Hepatocyte (in vitro differentiated cells): ENCODE data around the gene PIKFYVE. TPM values are rescaled to one million over a fixed set of nuclear protein-coding genes. Genes with fewer than 3 reads are reported as not detected.
"Not testable (repeated sequence)": the region's sequence is repeated elsewhere in the genome, so short reads cannot be mapped to it uniquely, and the experiment has no call there.

Experiments used
- DNase-seq: peaks from one replicate; pipeline ENCODE4 v3.0.0-alpha.2; 2016; ENCODE audit warnings: low spot score
- H2AFZ ChIP-seq: fragments of 200-600 bp; sonication (generic); 2 replicates; pipeline ENCODE4 v1.6.0; 2016; ENCODE audit warnings: antibody characterized with exemption, mild to moderate bottlenecking
- H3K27ac ChIP-seq: fragments of 200-600 bp; sonication (generic); 2 replicates; pipeline ENCODE4 v1.5.1; 2016; ENCODE audit warnings: mild to moderate bottlenecking
- H3K27me3 ChIP-seq: fragments of 200-600 bp; sonication (generic); 2 replicates; pipeline ENCODE4 v1.6.1; 2016
- H3K36me3 ChIP-seq: fragments of 200-600 bp; sonication (generic); replicated peaks from 2 replicates; pipeline ENCODE4 v1.5.1; 2016; ENCODE audit warnings: low read depth; ENCODE audit not compliant: insufficient read depth
- H3K4me1 ChIP-seq: fragments of 200-600 bp; sonication (generic); 2 replicates; pipeline ENCODE4 v1.5.1; 2016; ENCODE audit warnings: mild to moderate bottlenecking, moderate library complexity; ENCODE audit not compliant: insufficient read depth
- H3K4me2 ChIP-seq: fragments of 200-600 bp; sonication (generic); 2 replicates; pipeline ENCODE4 v1.6.0; 2016
- H3K4me3 ChIP-seq: fragments of 200-600 bp; sonication (generic); 2 replicates; pipeline ENCODE4 v1.5.1; 2016; ENCODE audit warnings: mild to moderate bottlenecking
- H3K79me2 ChIP-seq: fragments of 200-600 bp; sonication (generic); 2 replicates; pipeline ENCODE4 v1.6.0; 2017; ENCODE audit warnings: mild to moderate bottlenecking
- H3K9me2 ChIP-seq: fragments of 200-600 bp; sonication (generic); replicated peaks from 2 replicates; pipeline ENCODE4 v1.6.0; 2017; ENCODE audit warnings: mild to moderate bottlenecking; ENCODE audit not compliant: insufficient read depth
- H3K9me3 ChIP-seq: fragments of 200-600 bp; sonication (generic); 2 replicates; pipeline ENCODE4 v1.5.1; 2016; ENCODE audit warnings: low read depth, mild to moderate bottlenecking
- H4K20me1 ChIP-seq: fragments of 200-600 bp; sonication (generic); 2 replicates; pipeline ENCODE4 v1.6.0; 2016; ENCODE audit warnings: mild to moderate bottlenecking; ENCODE audit not compliant: insufficient read depth, poor library complexity, severe bottlenecking
- CTCF ChIP-seq: fragments of 200-600 bp; sonication (generic); IDR thresholded peaks from 2 replicates; pipeline ENCODE4 v1.5.1; 2016; ENCODE audit warnings: antibody characterized with exemption, mild to moderate bottlenecking; ENCODE audit not compliant: poor library complexity
- EZH2 ChIP-seq: fragments of 200-600 bp; sonication (generic); IDR thresholded peaks from 2 replicates; pipeline ENCODE4 v1.6.1; 2016; ENCODE audit warnings: antibody characterized with exemption, mild to moderate bottlenecking, borderline replicate concordance
- EZH2phosphoT487 ChIP-seq: fragments of 200-600 bp; sonication (generic); IDR thresholded peaks from one replicate; pipeline ENCODE4 v1.6.1; 2018; ENCODE audit warnings: antibody characterized with exemption, mild to moderate bottlenecking, low read depth, moderate library complexity; ENCODE audit not compliant: unreplicated experiment, severe bottlenecking
- WGBS: methylation state at CpG from one replicate; pipeline ENCODE4 v1.1.6; 2016; ENCODE audit warnings: low lambda C conversion rate; ENCODE audit errors: missing lambda C conversion rate; 5-methylcytosine and 5-hydroxymethylcytosine counted together
- polyA plus RNA-seq: library from polyadenylated mRNA; unstranded; fragments of >200 nt; fragmentation: Nextera tagmentation; extraction: Ambion mirVana; gene quantifications from 2 replicates; pipeline ENCODE4 v1.2.1, GENCODE V29; 2016
- total RNA-seq: library from RNA; depleted of rRNA; stranded (reverse); fragments of >200 nt; gene quantifications from 2 replicates; pipeline ENCODE4 v1.2.3, GENCODE V29; 2014

PIKFYVE gene
- total and polyA plus RNA-seq, 2 experiments from 2014 or later: 6.1 to 30.3 TPM

GRCh38 chr2:208354964-208355381 lies 88.9 kb downstream of the PIKFYVE start:
- no peaks in the 10 kb centered on the region for H4K20me1 ChIP-seq
- H3K4me3 ChIP-seq: no peak overlapping the region
- WGBS: 76% methylated on average over 3 of the region's 3 CpGs
- no peaks in the 10 kb centered on the region for H3K4me1 ChIP-seq
- H3K79me2 ChIP-seq: no peaks in the 10 kb centered on the region
- no peak overlapping the region for H2AFZ ChIP-seq
- no peak for TF ChIP-seq EZH2
- no peak for TF ChIP-seq CTCF
- no peak for TF ChIP-seq EZH2phosphoT487
- no peaks in the 10 kb centered on the region for H3K27me3 ChIP-seq
- H3K4me2 ChIP-seq: no peak overlapping the region
- H3K36me3 ChIP-seq: no peaks in the 10 kb centered on the region
- DNase-seq: peak; percentile 26
- no peaks in the 10 kb centered on the region for H3K9me2 ChIP-seq
- no peaks in the 10 kb centered on the region for H3K9me3 ChIP-seq
- peak overlapping the region; percentile 49 for H3K27ac ChIP-seq

GRCh38 chr2:208356420-208356819 lies 90.4 kb downstream of the PIKFYVE start:
- WGBS: 60% methylated on average over 3 of the region's 3 CpGs
- H3K36me3 ChIP-seq: not testable (repeated sequence)

GRCh38 chr2:208356846-208357574 lies 91.0 kb downstream of the PIKFYVE start:
- no peak overlapping the region for H3K4me3 ChIP-seq
- H3K9me2 ChIP-seq: no peaks in the 10 kb centered on the region
- H3K4me1 ChIP-seq: no peaks in the 10 kb centered on the region
- DNase-seq: no peak
- no peak overlapping the region for H2AFZ ChIP-seq
- no peaks in the 10 kb centered on the region for H4K20me1 ChIP-seq
- WGBS: 58% methylated on average over 1 of the region's 1 CpG
- H3K36me3 ChIP-seq: no peaks in the 10 kb centered on the region
- H3K27ac ChIP-seq: no peak overlapping the region
- H3K4me2 ChIP-seq: no peak overlapping the region
- no peaks in the 10 kb centered on the region for H3K79me2 ChIP-seq
- no peak for TF ChIP-seq EZH2phosphoT487
- no peak for TF ChIP-seq CTCF
- TF ChIP-seq EZH2: no peak
- no peaks in the 10 kb centered on the region for H3K9me3 ChIP-seq
- H3K27me3 ChIP-seq: no peaks in the 10 kb centered on the region

More at GRCh38 chr2:208356420-208356819, 90.4 kb downstream of the PIKFYVE start:
- H2AFZ ChIP-seq, H3K9me2 ChIP-seq, H3K79me2 ChIP-seq, DNase-seq, H3K9me3 ChIP-seq, H3K4me2 ChIP-seq, H3K27ac ChIP-seq, H3K4me3 ChIP-seq, H3K4me1 ChIP-seq, H3K27me3 ChIP-seq, H4K20me1 ChIP-seq: not testable (repeated sequence)

GRCh38 chr2:208358758-208359631 lies 92.9 kb downstream of the PIKFYVE start:
- H3K9me2 ChIP-seq: no peaks in the 10 kb centered on the region
- H3K4me2 ChIP-seq: no peak overlapping the region
- H3K4me1 ChIP-seq: no peaks in the 10 kb centered on the region
- H2AFZ ChIP-seq: no peak overlapping the region
- no peak overlapping the region for H3K27ac ChIP-seq
- no peaks in the 10 kb centered on the region for H4K20me1 ChIP-seq
- H3K4me3 ChIP-seq: no peak overlapping the region
- H3K27me3 ChIP-seq: no peaks in the 10 kb centered on the region
- DNase-seq: no peak
- H3K36me3 ChIP-seq: no peaks in the 10 kb centered on the region
- H3K9me3 ChIP-seq: no peaks in the 10 kb centered on the region
- WGBS: 96% methylated on average over 10 of the region's 10 CpGs
- H3K79me2 ChIP-seq: no peaks in the 10 kb centered on the region
- TF ChIP-seq CTCF: no peak
- no peak for TF ChIP-seq EZH2phosphoT487
- no peak for TF ChIP-seq EZH2
